ENCODE measurements around the gene OR10G8. TPM values are rescaled to one million over a fixed set of nuclear protein-coding genes. Genes with fewer than 3 reads are reported as not detected.

OR10G8 gene
- total RNA-seq, 4 donors from 2014 or later, result not detected

- no peaks in the 10 kb centered on the region for H3K4me1 ChIP-seq
- 47 to 48% methylated on average over 1 of the region's 1 CpG for WGBS, 2 donors
- no peak overlapping the region for H3K4me3 ChIP-seq
- DNase-seq (ENCODE audit: low spot score in 2 of 2), result no peak
- no peaks in the 10 kb centered on the region for H3K9me3 ChIP-seq
- no peak for TF ChIP-seq CTCF (IDR thresholded peaks at IDR 0.05)
- no peak for TF ChIP-seq EP300 (IDR thresholded peaks at IDR 0.05)
- H3K36me3 ChIP-seq, result no peaks in the 10 kb centered on the region
- no peaks in the 10 kb centered on the region for H3K27me3 ChIP-seq
- no peak overlapping the region for H3K27ac ChIP-seq
Measured at GRCh38 chr11:124036666-124037065, 10.1 kb downstream of the OR10G8 start.

GRCh38 chr11:124039557-124039956 lies 13.0 kb downstream of the OR10G8 start:
- no peaks in the 10 kb centered on the region for H3K36me3 ChIP-seq
- WGBS, 2 donors, result 80 to 90% methylated on average over 9 of the region's 9 CpGs
- H3K27me3 ChIP-seq, result no peaks in the 10 kb centered on the region
- H3K4me1 ChIP-seq, result no peaks in the 10 kb centered on the region
- no peak overlapping the region for H3K27ac ChIP-seq
- no peaks in the 10 kb centered on the region for H3K9me3 ChIP-seq
- TF ChIP-seq CTCF (IDR thresholded peaks at IDR 0.05), result no peak
- TF ChIP-seq EP300 (IDR thresholded peaks at IDR 0.05), result no peak
- TF ChIP-seq POLR2A (IDR thresholded peaks at IDR 0.05), result no peak
- no peak overlapping the region for H3K4me3 ChIP-seq
- no peak for DNase-seq (ENCODE audit: low spot score in 2 of 2)

GRCh38 chr11:124041254-124041653 lies 14.7 kb downstream of the OR10G8 start, which contains the start of gene OR10G7:
Gene OR10G7 (minus strand): TSS chr11:124041325. CDS start chr11:124039001, 2,324 bp downstream.
- no peak within 1 kb of the TSS for H3K4me3 ChIP-seq
- H3K9me3 ChIP-seq, result no peaks in the 10 kb centered on the region
- TF ChIP-seq CTCF (IDR thresholded peaks at IDR 0.05) (no peak), EP300 (IDR thresholded peaks at IDR 0.05) (no peak), POLR2A (IDR thresholded peaks at IDR 0.05) (no peak)
- no peaks in the 10 kb centered on the region for H3K36me3 ChIP-seq
- no peak within 1 kb of the TSS for H3K27ac ChIP-seq
- DNase-seq (ENCODE audit: low spot score in 2 of 2), result no peak
- H3K27me3 ChIP-seq, result no peaks in the 10 kb centered on the region
- H3K4me1 ChIP-seq, result no peaks in the 10 kb centered on the region
- WGBS, 2 donors, result 11 to 19% methylated on average over 1 of the region's 1 CpG

- H3K4me1 ChIP-seq, result no peaks in the 10 kb centered on the region
- no peak for TF ChIP-seq EP300 (IDR thresholded peaks at IDR 0.05)
- TF ChIP-seq POLR2A (IDR thresholded peaks at IDR 0.05), result no peak
- TF ChIP-seq CTCF (IDR thresholded peaks at IDR 0.05), result no peak
- no peaks in the 10 kb centered on the region for H3K9me3 ChIP-seq
- H3K36me3 ChIP-seq, result no peaks in the 10 kb centered on the region
- no peak for DNase-seq (ENCODE audit: low spot score in 2 of 2)
- 78 to 79% methylated on average over 4 of the region's 4 CpGs for WGBS, 2 donors
- H3K27me3 ChIP-seq, result no peaks in the 10 kb centered on the region
- no peak overlapping the region for H3K4me3 ChIP-seq
- H3K27ac ChIP-seq, result no peak overlapping the region
Measured at GRCh38 chr11:124043420-124043819, 16.8 kb downstream of the OR10G8 start.

- TF ChIP-seq CTCF (IDR thresholded peaks at IDR 0.05), result no peak
- no peak for TF ChIP-seq EP300 (IDR thresholded peaks at IDR 0.05)
- no peak for TF ChIP-seq POLR2A (IDR thresholded peaks at IDR 0.05)
- no peak for DNase-seq (ENCODE audit: low spot score in 2 of 2)
- WGBS, 2 donors, result 39 to 51% methylated on average over 1 of the region's 1 CpG
- H3K27ac ChIP-seq, result no peak overlapping the region
- H3K4me1 ChIP-seq, result no peaks in the 10 kb centered on the region
- no peak overlapping the region for H3K4me3 ChIP-seq
- H3K27me3 ChIP-seq, result no peaks in the 10 kb centered on the region
- no peaks in the 10 kb centered on the region for H3K9me3 ChIP-seq
- H3K36me3 ChIP-seq, result no peaks in the 10 kb centered on the region
Measured at GRCh38 chr11:124050748-124051147, 24.1 kb downstream of the OR10G8 start.

All from tibial nerve (tissue), 4 donors.